Measurements from ENCODE around the gene COL4A2. TPM values are rescaled to one million over a fixed set of nuclear protein-coding genes. Genes with fewer than 3 reads are reported as not detected.

The COL4A2 gene
- polyA plus RNA-seq, 2 of the 4 experiments (the other 2 are of a cell fraction) = 46.9 to 119 TPM

DNA sequence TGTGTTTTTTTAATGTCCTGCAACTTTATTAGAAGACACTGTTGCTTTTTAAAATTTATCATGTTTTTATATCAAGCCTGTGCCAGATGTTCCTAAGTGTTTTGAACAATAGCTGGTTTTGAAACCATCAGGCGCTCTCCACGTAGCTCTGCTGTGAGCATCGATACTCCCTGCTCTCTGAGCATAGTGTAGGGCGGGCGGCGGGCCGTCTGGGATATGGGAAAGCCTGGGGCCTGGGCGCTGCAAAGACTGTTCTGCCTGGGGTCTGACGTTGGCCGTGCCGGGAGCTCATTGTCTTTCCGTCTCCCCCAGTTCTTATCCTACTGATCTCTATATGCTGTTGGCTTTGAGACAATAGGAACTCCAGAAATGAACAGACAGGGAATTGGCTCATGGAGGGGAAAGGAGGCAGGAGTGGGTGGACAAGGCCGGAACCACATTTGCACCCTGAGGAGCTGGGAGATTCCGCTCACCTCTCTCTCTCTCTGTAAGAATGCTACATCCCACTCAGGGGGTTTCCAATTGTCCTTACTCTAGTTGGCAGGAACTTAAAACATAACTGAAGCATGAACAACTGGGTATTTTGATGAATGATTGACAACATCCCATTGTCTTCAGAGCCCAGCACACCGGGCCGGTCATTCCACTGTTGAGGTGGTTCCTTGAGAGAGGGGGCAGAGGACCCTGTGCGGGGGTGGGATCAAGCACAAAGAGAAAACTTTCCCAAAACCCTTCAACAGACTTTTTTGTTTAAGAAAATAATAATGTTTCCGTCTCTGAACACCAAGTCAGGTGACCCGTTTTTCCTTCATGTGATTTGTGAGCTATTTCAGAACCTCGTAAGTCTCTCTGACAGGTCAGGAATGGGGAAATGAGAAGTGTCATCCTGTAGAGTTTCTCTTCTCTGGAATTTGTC lies 64.7 kb downstream of the COL4A2 start:
- ATAC-seq (peak; percentile 54 to 83; a peak in 4 of 6 replicates), FAIRE-seq (no peak), DNase-seq (ENCODE audit: low read depth in 1 of 2, low spot score in 1 of 2) (peak in 1 of 2 experiments; percentile 41)
- H3K9me3 ChIP-seq = no peaks in the 10 kb centered on the region
- H3K27ac ChIP-seq = peak overlapping the region; percentile 36 to 75; a peak in 4 of 6 replicates
- H3K4me1 ChIP-seq = peaks cover 30% of the 10 kb centered on the region
- H3K4me3 ChIP-seq = no peak overlapping the region
- CTCF ChIA-PET = interaction anchor here (0.9 to 1.2 kb wide), 2 partner anchors 8 to 38 kb away, joined by 3 read pairs; no protein-coding TSS in a partner anchor
- peak overlapping the region; percentile 58 for H3K4me2 ChIP-seq
- POLR2A ChIA-PET = interaction anchor here (0.9 kb wide), 1 partner anchor 124 kb away, joined by 3 read pairs; no protein-coding TSS in a partner anchor
- TF ChIP-seq, protein P1, sequence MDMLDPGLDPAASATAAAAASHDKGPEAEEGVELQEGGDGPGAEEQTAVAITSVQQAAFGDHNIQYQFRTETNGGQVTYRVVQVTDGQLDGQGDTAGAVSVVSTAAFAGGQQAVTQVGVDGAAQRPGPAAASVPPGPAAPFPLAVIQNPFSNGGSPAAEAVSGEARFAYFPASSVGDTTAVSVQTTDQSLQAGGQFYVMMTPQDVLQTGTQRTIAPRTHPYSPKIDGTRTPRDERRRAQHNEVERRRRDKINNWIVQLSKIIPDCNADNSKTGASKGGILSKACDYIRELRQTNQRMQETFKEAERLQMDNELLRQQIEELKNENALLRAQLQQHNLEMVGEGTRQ (IDR thresholded peaks at IDR 0.05) = peak; percentile 88
- TF ChIP-seq, protein P2, sequence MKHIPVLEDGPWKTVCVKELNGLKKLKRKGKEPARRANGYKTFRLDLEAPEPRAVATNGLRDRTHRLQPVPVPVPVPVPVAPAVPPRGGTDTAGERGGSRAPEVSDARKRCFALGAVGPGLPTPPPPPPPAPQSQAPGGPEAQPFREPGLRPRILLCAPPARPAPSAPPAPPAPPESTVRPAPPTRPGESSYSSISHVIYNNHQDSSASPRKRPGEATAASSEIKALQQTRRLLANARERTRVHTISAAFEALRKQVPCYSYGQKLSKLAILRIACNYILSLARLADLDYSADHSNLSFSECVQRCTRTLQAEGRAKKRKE (CRISPR knock-in tag; IDR thresholded peaks at IDR 0.05; ENCODE audit: low read depth) = 0 out of 2 replicates have a peak, but pooled peaks have one; percentile 18
- no peak for TF ChIP-seq KDM5A (IDR thresholded peaks at IDR 0.05)
- 56% methylated on average over 16 of the region's 20 CpGs for WGBS (ENCODE audit: missing lambda C conversion rate)

DNA sequence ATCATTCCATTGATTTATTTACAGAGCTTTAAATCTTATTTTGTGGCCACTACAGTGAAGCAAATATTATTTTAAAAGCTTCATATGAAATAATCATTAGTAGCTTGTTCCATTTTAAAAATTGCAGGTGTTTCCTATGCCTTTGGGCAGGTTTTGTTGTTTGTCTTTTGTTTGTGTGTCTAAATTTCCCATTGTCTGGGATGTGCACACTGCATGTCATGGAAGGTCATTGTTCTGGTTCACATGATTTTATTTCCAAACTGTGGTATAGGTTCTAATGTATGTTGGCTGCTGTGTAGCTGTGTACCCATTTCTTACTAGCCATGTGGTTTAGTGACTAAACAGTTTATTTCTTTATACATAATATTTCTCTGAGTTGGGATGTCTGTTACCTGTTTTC lies 65.6 kb downstream of the COL4A2 start:
- Histone ChIP-seq H3K4me2 (peak overlapping the region; percentile 58; the same call in 2 of the 3 replicates), H3K4me3 (no peak overlapping the region), H3K27ac (peak overlapping the region in 1 of 2 experiments; percentile 17; a peak in 1 of 6 replicates), H3K4me1 (peaks cover 29% of the 10 kb centered on the region), H3K9me3 (no peaks in the 10 kb centered on the region)
- ChIA-PET CTCF (interaction anchor here (0.9 to 1.2 kb wide), 2 partner anchors 9 to 37 kb away, joined by 3 read pairs; no protein-coding TSS in a partner anchor), POLR2A (no interaction called here)
- TF ChIP-seq EHMT2 (IDR thresholded peaks at IDR 0.05; ENCODE audit: low read depth) = no peak
- TF ChIP-seq, protein P3, sequence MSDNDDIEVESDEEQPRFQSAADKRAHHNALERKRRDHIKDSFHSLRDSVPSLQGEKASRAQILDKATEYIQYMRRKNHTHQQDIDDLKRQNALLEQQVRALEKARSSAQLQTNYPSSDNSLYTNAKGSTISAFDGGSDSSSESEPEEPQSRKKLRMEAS (IDR thresholded peaks at IDR 0.05) = no peak
- ATAC-seq (no peak), FAIRE-seq (no peak), DNase-seq (ENCODE audit: low read depth in 1 of 2, low spot score in 1 of 2) (no peak)

DNA sequence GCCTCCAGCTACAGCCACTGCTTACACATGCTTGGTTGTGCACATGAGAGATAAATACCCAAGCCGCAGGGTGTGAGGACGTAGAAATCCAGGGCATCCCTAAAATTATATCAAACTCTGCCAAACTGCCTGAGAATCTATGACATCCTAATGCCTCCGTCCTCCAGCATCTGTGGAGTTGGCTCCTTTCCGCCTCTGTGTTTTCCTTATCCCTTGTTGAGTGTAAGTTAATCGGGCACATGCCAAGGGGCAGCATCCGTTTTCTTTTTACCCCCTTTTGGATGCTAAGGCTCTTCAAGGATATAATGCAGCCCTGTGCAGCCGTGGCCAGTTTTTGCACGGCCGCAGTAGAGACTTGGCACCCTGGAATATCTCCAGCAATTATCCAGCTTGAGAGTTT lies 66.5 kb downstream of the COL4A2 start:
- POLR2A ChIA-PET = no interaction called here
- ATAC-seq = no peak
- TF ChIP-seq ZNF302 (CRISPR knock-in tag; IDR thresholded peaks at IDR 0.05) = no peak
- TF ChIP-seq, protein P4, sequence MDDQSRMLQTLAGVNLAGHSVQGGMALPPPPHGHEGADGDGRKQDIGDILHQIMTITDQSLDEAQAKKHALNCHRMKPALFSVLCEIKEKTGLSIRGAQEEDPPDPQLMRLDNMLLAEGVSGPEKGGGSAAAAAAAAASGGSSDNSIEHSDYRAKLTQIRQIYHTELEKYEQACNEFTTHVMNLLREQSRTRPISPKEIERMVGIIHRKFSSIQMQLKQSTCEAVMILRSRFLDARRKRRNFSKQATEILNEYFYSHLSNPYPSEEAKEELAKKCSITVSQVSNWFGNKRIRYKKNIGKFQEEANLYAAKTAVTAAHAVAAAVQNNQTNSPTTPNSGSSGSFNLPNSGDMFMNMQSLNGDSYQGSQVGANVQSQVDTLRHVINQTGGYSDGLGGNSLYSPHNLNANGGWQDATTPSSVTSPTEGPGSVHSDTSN (IDR thresholded peaks at IDR 0.05) = no peak
- CTCF ChIA-PET = no interaction called here
- no peak overlapping the region for H3K4me2 ChIP-seq
- no peak for FAIRE-seq
- H3K27ac ChIP-seq = 0 out of 6 replicates have a peak overlapping the region, but pooled peaks of 1 of the 2 experiments have one; percentile 16
- no peaks in the 10 kb centered on the region for H3K9me3 ChIP-seq
- peaks cover 24% of the 10 kb centered on the region for H3K4me1 ChIP-seq
- H3K4me3 ChIP-seq = no peak overlapping the region
- no peak for DNase-seq (ENCODE audit: low read depth in 1 of 2, low spot score in 1 of 2)
- 92% methylated on average over 9 of the region's 9 CpGs for WGBS (ENCODE audit: missing lambda C conversion rate)

DNA sequence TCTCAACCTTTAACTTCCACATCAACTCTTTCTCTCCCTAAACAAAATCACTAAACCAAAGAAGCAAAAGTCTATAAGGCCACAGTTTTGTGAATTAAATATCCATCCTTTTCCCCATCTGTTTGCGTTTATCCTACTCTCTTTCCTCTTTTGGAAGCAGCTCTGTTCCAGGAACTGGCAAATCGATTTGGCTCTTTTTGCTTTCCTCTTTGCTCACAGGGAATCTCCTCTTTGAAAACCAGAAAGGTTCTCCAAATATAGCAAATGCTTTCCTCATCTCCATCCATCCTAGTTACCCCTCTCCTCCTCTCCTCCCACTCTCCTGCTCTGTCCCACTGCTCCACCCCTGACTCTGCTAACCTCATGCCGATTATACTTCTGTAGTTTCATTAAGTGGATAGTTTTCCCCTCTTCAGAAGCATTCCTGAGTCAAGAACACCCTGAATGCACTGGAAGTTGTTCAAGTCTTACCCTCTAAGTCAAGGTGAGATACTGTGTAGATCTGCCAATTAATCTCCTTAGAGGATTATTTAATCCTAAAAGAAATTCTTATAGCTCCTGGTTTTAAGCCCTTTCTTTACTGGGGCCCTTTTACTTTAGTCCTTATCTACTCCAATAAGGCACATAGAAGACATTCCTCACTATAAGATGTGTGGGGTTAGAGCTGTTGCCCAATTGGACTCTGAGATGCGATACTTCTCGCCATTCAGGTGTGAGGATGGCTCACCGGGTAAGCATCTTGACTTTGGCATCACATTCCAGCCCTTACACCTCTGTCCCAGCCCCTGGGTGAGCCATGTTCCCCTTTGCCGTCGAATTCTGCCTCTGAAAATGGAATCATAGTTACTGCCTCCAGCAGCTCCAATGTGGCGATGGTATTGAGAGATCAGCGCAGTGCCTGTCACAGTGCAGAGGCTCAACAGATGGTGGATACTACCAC lies 67.6 kb downstream of the COL4A2 start:
- ChIA-PET POLR2A (no interaction called here), CTCF (no interaction called here)
- Histone ChIP-seq H3K27ac (no peak overlapping the region), H3K9me3 (no peaks in the 10 kb centered on the region), H3K4me1 (peaks cover 27% of the 10 kb centered on the region), H3K4me2 (no peak overlapping the region), H3K4me3 (no peak overlapping the region)
- DNase-seq (ENCODE audit: low read depth in 1 of 2, low spot score in 1 of 2) (no peak), ATAC-seq (no peak), FAIRE-seq (no peak)
- 89% methylated on average over 10 of the region's 10 CpGs for WGBS (ENCODE audit: missing lambda C conversion rate)
- no peak for TF ChIP-seq KDM1A (IDR thresholded peaks at IDR 0.05; ENCODE audit: low read depth)
- TF ChIP-seq BHLHE40 (IDR thresholded peaks at IDR 0.05; ENCODE audit: low read depth, low read length) = no peak
